ENCODE results near the gene GSTM2. TPM values are rescaled to one million over a fixed set of nuclear protein-coding genes. Genes with fewer than 3 reads are reported as not detected.
"Not testable (repeated sequence)": the region's sequence is repeated elsewhere in the genome, so short reads cannot be mapped to it uniquely, and the experiment has no call there.

GSTM2 gene
- total RNA-seq, 2 experiments from 2014 or later, result 18.2 to 19.3 TPM

DNA sequence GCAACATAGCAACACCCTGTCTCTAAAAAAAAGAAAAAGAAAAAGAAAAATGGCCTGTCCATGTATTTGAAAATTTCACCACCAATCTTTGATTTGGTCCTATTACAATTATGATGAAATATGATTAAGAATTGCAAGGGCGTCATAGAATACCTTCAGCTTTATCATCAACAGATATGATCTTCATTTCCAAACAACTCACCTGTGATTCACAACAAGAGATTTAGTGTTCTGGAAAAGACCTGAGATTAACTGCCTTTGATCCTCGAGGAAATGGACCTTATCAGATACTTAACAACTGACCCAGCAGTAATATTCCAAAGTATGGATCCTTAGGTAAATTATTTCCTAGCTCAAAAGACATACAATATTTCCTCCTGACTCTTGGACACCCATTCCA is 15.5 kb upstream of the GSTM2 start:
- Mint-ChIP-seq H3K27ac (no peak overlapping the region), H3K9me3 (ENCODE audit: insufficient read depth) (no peaks in the 10 kb centered on the region), H3K4me1 (ENCODE audit: low read depth) (peaks cover 17% of the 10 kb centered on the region), H3K36me3 (ENCODE audit: low read depth) (no peaks in the 10 kb centered on the region), H3K4me3 (no peak overlapping the region), H3K27me3 (ENCODE audit: low read depth) (peaks cover 33% of the 10 kb centered on the region)
- no peak for ATAC-seq
- DNase-seq, result no peak
- ChIA-PET POLR2A (interaction anchor here (1.4 to 2.3 kb wide), 2 partner anchors 104 to 332 kb away, joined by 3 to 6 read pairs; partner anchors contain the start of genes AHCYL1 and GNAI3), CTCF (interaction anchor here (0.7 to 6.7 kb wide), 10 partner anchors 8 to 332 kb away, joined by 3 to 163 read pairs (median 8); partner anchors contain the start of genes AHCYL1 and GSTM1)

DNA sequence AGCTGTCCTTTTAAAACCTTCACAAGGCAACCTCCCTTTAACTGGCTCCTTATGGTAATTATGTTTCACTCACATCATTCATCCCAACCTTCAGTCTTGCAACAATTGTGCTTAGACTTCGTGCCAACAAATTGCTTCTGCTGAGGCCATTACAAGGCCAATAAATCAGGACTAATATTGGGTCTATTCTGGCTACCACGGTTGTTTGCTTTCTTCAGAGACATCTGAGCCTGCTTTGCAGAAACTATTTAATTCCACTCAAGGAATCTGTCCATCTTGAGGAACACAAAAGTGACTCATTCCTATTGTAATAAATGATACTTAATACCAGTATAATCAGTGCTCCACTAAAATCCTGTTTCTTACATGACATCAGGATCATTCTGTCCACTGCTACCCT is 14.6 kb upstream of the GSTM2 start:
- Mint-ChIP-seq H3K9me3 (ENCODE audit: insufficient read depth) (no peaks in the 10 kb centered on the region), H3K4me3 (no peak overlapping the region), H3K27ac (no peak overlapping the region), H3K36me3 (ENCODE audit: low read depth) (no peaks in the 10 kb centered on the region), H3K4me1 (ENCODE audit: low read depth) (peaks cover 17% of the 10 kb centered on the region), H3K27me3 (ENCODE audit: low read depth) (peaks cover 33% of the 10 kb centered on the region)
- DNase-seq (no peak), ATAC-seq (no peak)
- ChIA-PET CTCF (interaction anchor here (1.4 to 6.7 kb wide), 7 partner anchors 10 to 331 kb away, joined by 4 to 163 read pairs (median 8); partner anchors contain the start of genes AHCYL1 and GSTM1), POLR2A (interaction anchor here (0.6 to 0.7 kb wide), 2 partner anchors 74 to 323 kb away, joined by 3 read pairs; no protein-coding TSS in a partner anchor)

DNA sequence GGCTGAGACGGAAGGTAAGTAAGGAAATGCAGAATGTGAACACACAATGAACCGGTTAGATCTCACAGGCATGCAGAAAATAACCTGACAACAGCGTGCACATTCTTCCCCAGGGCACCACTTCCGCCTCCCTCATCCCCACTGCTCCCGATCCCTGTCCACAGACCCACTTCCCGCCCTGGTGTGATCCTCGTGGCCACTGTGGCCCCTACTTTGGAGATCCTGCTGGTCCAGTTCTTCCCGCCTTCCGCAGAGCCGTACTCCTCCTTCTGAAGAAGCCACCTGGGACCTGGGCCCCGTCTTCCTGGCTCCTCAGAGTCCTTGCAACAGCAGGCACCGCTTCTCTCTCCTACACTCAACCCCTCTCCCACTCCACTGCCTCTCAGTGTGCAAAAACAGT is 13.3 kb upstream of the GSTM2 start:
- Mint-ChIP-seq H3K36me3 (ENCODE audit: low read depth) (no peaks in the 10 kb centered on the region), H3K4me3 (no peak overlapping the region), H3K4me1 (ENCODE audit: low read depth) (peaks cover 17% of the 10 kb centered on the region), H3K27me3 (ENCODE audit: low read depth) (peaks cover 33% of the 10 kb centered on the region), H3K27ac (no peak overlapping the region), H3K9me3 (ENCODE audit: insufficient read depth) (no peaks in the 10 kb centered on the region)
- ChIA-PET POLR2A (no interaction called here), CTCF (interaction anchor here (0.6 to 4.2 kb wide), 7 partner anchors 11 to 330 kb away, joined by 3 to 41 read pairs (median 5); partner anchors contain the start of gene AHCYL1)
- DNase-seq, result no peak
- ATAC-seq, result no peak

- peak; percentile 77 for DNase-seq
- no peaks in the 10 kb centered on the region for H3K9me3 Mint-ChIP-seq (ENCODE audit: insufficient read depth)
- CTCF ChIA-PET, result interaction anchor here (0.6 to 4.2 kb wide), 13 partner anchors 12 to 329 kb away, joined by 3 to 41 read pairs (median 3); partner anchors contain the start of genes AHCYL1, GNAI3 and GSTM1
- H3K27me3 Mint-ChIP-seq (ENCODE audit: low read depth), result peaks cover 28% of the 10 kb centered on the region
- H3K36me3 Mint-ChIP-seq (ENCODE audit: low read depth), result no peaks in the 10 kb centered on the region
- H3K4me3 Mint-ChIP-seq, result peak within 1 kb of the TSS; percentile 82
- peak; percentile 97 for ATAC-seq
- POLR2A ChIA-PET, result interaction anchor here (0.7 to 1.3 kb wide), 3 partner anchors 14 to 135 kb away, joined by 3 to 5 read pairs (median 4); partner anchors contain the start of gene GSTM1
- peaks cover 17% of the 10 kb centered on the region for H3K4me1 Mint-ChIP-seq (ENCODE audit: low read depth)
- H3K27ac Mint-ChIP-seq, result peak within 1 kb of the TSS; percentile 87
These were observed 12.0 kb upstream of the GSTM2 start, which contains the start of gene GSTM4 for GRCh38 chr1:109655615-109656519. Gene GSTM4 (plus strand): TSS chr1:109656099. CDS start chr1:109656390, 291 bp downstream.

GRCh38 chr1:109657395-109657794 is 10.5 kb upstream of the GSTM2 start:
- peak overlapping the region; percentile 26 for H3K4me3 Mint-ChIP-seq
- no peaks in the 10 kb centered on the region for H3K36me3 Mint-ChIP-seq (ENCODE audit: low read depth)
- peaks cover 17% of the 10 kb centered on the region for H3K27me3 Mint-ChIP-seq (ENCODE audit: low read depth)
- no peak overlapping the region for H3K27ac Mint-ChIP-seq
- no peaks in the 10 kb centered on the region for H3K9me3 Mint-ChIP-seq (ENCODE audit: insufficient read depth)
- CTCF ChIA-PET, result interaction anchor here (1.0 to 4.2 kb wide), 4 partner anchors 18 to 327 kb away, joined by 3 to 41 read pairs (median 8); partner anchors contain the start of gene AHCYL1
- DNase-seq (no peak), ATAC-seq (no peak)
- peaks cover 22% of the 10 kb centered on the region for H3K4me1 Mint-ChIP-seq (ENCODE audit: low read depth)
- POLR2A ChIA-PET, result no interaction called here

DNA sequence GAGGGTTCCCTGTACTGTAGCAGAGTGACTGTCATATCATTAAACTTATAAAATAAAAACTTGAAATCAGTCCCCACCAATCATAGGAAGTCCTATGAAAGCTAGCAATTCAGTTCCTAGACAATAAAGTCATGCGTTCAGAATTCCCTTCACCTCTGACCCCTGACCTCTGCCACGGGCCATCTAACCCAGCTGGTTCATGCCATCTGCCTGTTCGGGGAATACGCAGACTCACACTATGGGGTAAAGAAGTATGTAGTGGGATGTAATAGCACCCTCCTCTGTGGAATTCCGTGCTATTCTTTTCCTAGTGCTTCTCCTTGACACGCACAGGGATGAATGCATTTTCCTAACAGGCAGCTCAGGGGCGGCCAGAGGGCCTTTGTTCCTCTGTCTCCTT is 9.9 kb upstream of the GSTM2 start:
- no peaks in the 10 kb centered on the region for H3K36me3 Mint-ChIP-seq (ENCODE audit: low read depth)
- no peak for ATAC-seq
- H3K4me3 Mint-ChIP-seq, result no peak overlapping the region
- H3K4me1 Mint-ChIP-seq (ENCODE audit: low read depth), result peaks cover 22% of the 10 kb centered on the region
- ChIA-PET CTCF (interaction anchor here (1.0 to 4.2 kb wide), 5 partner anchors 8 to 326 kb away, joined by 3 to 41 read pairs (median 3); partner anchors contain the start of gene AHCYL1), POLR2A (no interaction called here)
- peaks cover 15% of the 10 kb centered on the region for H3K27me3 Mint-ChIP-seq (ENCODE audit: low read depth)
- DNase-seq, result no peak
- H3K9me3 Mint-ChIP-seq (ENCODE audit: insufficient read depth), result no peaks in the 10 kb centered on the region
- H3K27ac Mint-ChIP-seq, result no peak overlapping the region

GRCh38 chr1:109658533-109659042 is 9.3 kb upstream of the GSTM2 start:
- Mint-ChIP-seq H3K27ac (no peak overlapping the region), H3K27me3 (ENCODE audit: low read depth) (peaks cover 10% of the 10 kb centered on the region), H3K4me3 (no peak overlapping the region), H3K9me3 (ENCODE audit: insufficient read depth) (no peaks in the 10 kb centered on the region), H3K4me1 (ENCODE audit: low read depth) (peaks cover 22% of the 10 kb centered on the region), H3K36me3 (ENCODE audit: low read depth) (no peaks in the 10 kb centered on the region)
- ATAC-seq (no peak), DNase-seq (no peak)
- POLR2A ChIA-PET, result interaction anchor here (0.7 kb wide), 1 partner anchor 29 kb away, joined by 3 read pairs; the partner anchor contains the start of gene GSTM1
- CTCF ChIA-PET, result interaction anchor here (1.4 to 4.2 kb wide), 3 partner anchors 9 to 326 kb away, joined by 3 to 41 read pairs (median 12); partner anchors contain the start of gene AHCYL1

DNA sequence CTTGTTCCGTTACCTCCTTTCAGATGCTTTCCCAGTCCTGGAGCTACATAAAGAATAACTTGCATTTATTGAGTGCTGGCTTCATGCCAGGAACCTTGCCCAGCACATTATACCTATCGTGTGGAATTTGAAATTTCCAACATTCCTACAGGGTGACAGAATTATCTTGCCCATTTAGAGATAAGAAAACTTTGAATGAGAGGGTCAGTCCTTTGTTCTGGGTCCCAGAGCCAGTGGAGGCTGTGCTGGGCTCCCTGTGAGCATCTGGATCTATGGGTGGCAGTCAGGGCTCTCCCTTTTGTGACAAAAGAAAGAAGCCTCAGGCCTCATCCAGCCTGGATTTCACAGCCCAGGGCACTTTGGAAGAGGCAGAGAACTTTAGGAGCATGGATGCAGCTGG is 8.7 kb upstream of the GSTM2 start:
- CTCF ChIA-PET, result interaction anchor here (1.4 to 4.9 kb wide), 2 partner anchors 9 to 19 kb away, joined by 3 to 27 read pairs; no protein-coding TSS in a partner anchor
- H3K4me1 Mint-ChIP-seq (ENCODE audit: low read depth), result peaks cover 22% of the 10 kb centered on the region
- no peak overlapping the region for H3K27ac Mint-ChIP-seq

GRCh38 chr1:109659997-109660690 is 7.7 kb upstream of the GSTM2 start:
- ChIA-PET CTCF (interaction anchor here (0.7 to 4.9 kb wide), 3 partner anchors 11 to 131 kb away, joined by 3 to 27 read pairs (median 4); no protein-coding TSS in a partner anchor), POLR2A (no interaction called here)
- H3K4me1 Mint-ChIP-seq (ENCODE audit: low read depth), result peaks cover 18% of the 10 kb centered on the region
- no peaks in the 10 kb centered on the region for H3K36me3 Mint-ChIP-seq (ENCODE audit: low read depth)
- ATAC-seq (no peak), DNase-seq (no peak)
- H3K4me3 Mint-ChIP-seq, result no peak overlapping the region
- H3K9me3 Mint-ChIP-seq (ENCODE audit: insufficient read depth), result no peaks in the 10 kb centered on the region
- no peaks in the 10 kb centered on the region for H3K27me3 Mint-ChIP-seq (ENCODE audit: low read depth)
- H3K27ac Mint-ChIP-seq, result no peak overlapping the region

More for the DNA sequence above, 8.7 kb upstream of the GSTM2 start:
- no peak for ATAC-seq
- no peak for DNase-seq
- Mint-ChIP-seq H3K9me3 (ENCODE audit: insufficient read depth) (no peaks in the 10 kb centered on the region), H3K27me3 (ENCODE audit: low read depth) (peaks cover 9% of the 10 kb centered on the region), H3K4me3 (no peak overlapping the region), H3K36me3 (ENCODE audit: low read depth) (no peaks in the 10 kb centered on the region)
- POLR2A ChIA-PET, result interaction anchor here (0.7 kb wide), 1 partner anchor 28 kb away, joined by 3 read pairs; the partner anchor contains the start of gene GSTM1

GRCh38 chr1:109660691-109661026 is 7.2 kb upstream of the GSTM2 start:
- H3K27me3 Mint-ChIP-seq (ENCODE audit: low read depth); H3K27ac Mint-ChIP-seq; POLR2A ChIA-PET; DNase-seq; H3K36me3 Mint-ChIP-seq (ENCODE audit: low read depth); H3K4me3 Mint-ChIP-seq; ATAC-seq; H3K9me3 Mint-ChIP-seq (ENCODE audit: insufficient read depth): not testable (repeated sequence)
- H3K4me1 Mint-ChIP-seq (ENCODE audit: low read depth), result peaks cover 13% of the 10 kb centered on the region
- CTCF ChIA-PET, result interaction anchor here (0.7 to 4.9 kb wide), 3 partner anchors 11 to 324 kb away, joined by 3 to 27 read pairs (median 4); partner anchors contain the start of gene AHCYL1

DNA sequence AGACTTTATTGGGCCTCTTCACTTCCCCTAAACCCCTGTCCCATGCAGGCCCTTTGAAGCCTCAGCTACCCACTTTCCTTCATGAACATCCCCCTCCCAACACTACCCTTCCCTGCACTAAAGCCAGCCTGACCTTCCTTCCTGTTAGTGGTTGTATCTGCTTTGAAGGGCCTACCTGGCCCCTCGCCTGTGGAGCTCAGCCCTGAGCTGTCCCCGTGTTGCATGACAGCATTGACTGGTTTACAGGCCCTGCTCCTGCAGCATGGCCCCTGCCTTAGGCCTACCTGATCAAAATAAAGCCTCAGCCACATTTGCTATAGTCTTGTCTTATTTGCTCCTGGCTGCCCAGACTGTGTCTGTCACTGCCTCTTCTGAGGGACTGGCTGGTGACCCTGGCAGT is 6.5 kb upstream of the GSTM2 start:
- Mint-ChIP-seq H3K27ac (peak overlapping the region; percentile 5), H3K9me3 (ENCODE audit: insufficient read depth) (no peaks in the 10 kb centered on the region), H3K36me3 (ENCODE audit: low read depth) (no peaks in the 10 kb centered on the region), H3K4me3 (no peak overlapping the region), H3K27me3 (ENCODE audit: low read depth) (no peaks in the 10 kb centered on the region), H3K4me1 (ENCODE audit: low read depth) (peaks cover 9% of the 10 kb centered on the region)
- peak; percentile 17 for DNase-seq
- CTCF ChIA-PET, result interaction anchor here (0.7 to 4.9 kb wide), 2 partner anchors 21 to 323 kb away, joined by 3 to 27 read pairs; partner anchors contain the start of gene AHCYL1
- ATAC-seq, result no peak
- POLR2A ChIA-PET, result no interaction called here
